ENCODE results near the gene SF3B2.
A peak's percentile ranks its signal among the peaks of the same experiment; 100 is the strongest.

The SF3B2 gene

GRCh38 chr11:66015454-66015881, 36.7 kb upstream of the SF3B2 start:
- TF ChIP-seq ZFP30 (CRISPR knock-in tag; IDR thresholded peaks at IDR 0.05) = no peak
- no peak for TF ChIP-seq POU6F1 (CRISPR knock-in tag; IDR thresholded peaks at IDR 0.05; ENCODE audit: borderline replicate concordance, low read depth)
- TF ChIP-seq BACH2 (CRISPR knock-in tag; IDR thresholded peaks at IDR 0.05; ENCODE audit: borderline replicate concordance) = no peak
- TF ChIP-seq ZNF70 (CRISPR knock-in tag; IDR thresholded peaks at IDR 0.05) = no peak
- no peak for TF ChIP-seq CSRNP3 (CRISPR knock-in tag; IDR thresholded peaks at IDR 0.05)
- no peak for TF ChIP-seq CREB5 (CRISPR knock-in tag; IDR thresholded peaks at IDR 0.05; ENCODE audit: low read depth)
- TF ChIP-seq ZNF8 (CRISPR knock-in tag; IDR thresholded peaks at IDR 0.05) = no peak
- no peak for TF ChIP-seq TSHZ2 (CRISPR knock-in tag; IDR thresholded peaks at IDR 0.05)
- no peak for TF ChIP-seq PPARA (CRISPR knock-in tag; IDR thresholded peaks at IDR 0.05; ENCODE audit: borderline replicate concordance)
- no peak for TF ChIP-seq GLIS3 (CRISPR knock-in tag; IDR thresholded peaks at IDR 0.05)
- no peak for TF ChIP-seq ISL1 (CRISPR knock-in tag; IDR thresholded peaks at IDR 0.05)
- TF ChIP-seq RARB (CRISPR knock-in tag; IDR thresholded peaks at IDR 0.05) = no peak
- ATAC-seq = peak; percentile 73

- ATAC-seq = peak; percentile 3; the same call in 1 of the 3 replicates
- TF ChIP-seq CSDC2 (CRISPR knock-in tag; IDR thresholded peaks at IDR 0.05) (no peak), PATZ1 (CRISPR knock-in tag; IDR thresholded peaks at IDR 0.05; ENCODE audit: borderline replicate concordance) (no peak), TSHZ2 (CRISPR knock-in tag; IDR thresholded peaks at IDR 0.05) (no peak), ZNF8 (CRISPR knock-in tag; IDR thresholded peaks at IDR 0.05) (no peak), ARNTL (CRISPR knock-in tag; IDR thresholded peaks at IDR 0.05; ENCODE audit: borderline replicate concordance, low read depth) (no peak), OSR1 (CRISPR knock-in tag; IDR thresholded peaks at IDR 0.05) (no peak), GLIS3 (CRISPR knock-in tag; IDR thresholded peaks at IDR 0.05) (no peak), ZC3H10 (CRISPR knock-in tag; IDR thresholded peaks at IDR 0.05) (no peak), ZNF565 (CRISPR knock-in tag; conservative IDR thresholded peaks at IDR 0.05; ENCODE audit: low read depth) (no peak), ISL1 (CRISPR knock-in tag; IDR thresholded peaks at IDR 0.05) (no peak), POU6F1 (CRISPR knock-in tag; IDR thresholded peaks at IDR 0.05; ENCODE audit: borderline replicate concordance, low read depth) (no peak), ESRRG (CRISPR knock-in tag; IDR thresholded peaks at IDR 0.05) (no peak), PPARA (CRISPR knock-in tag; IDR thresholded peaks at IDR 0.05; ENCODE audit: borderline replicate concordance) (no peak), TCF4 (CRISPR knock-in tag; IDR thresholded peaks at IDR 0.05; ENCODE audit: borderline replicate concordance) (no peak), CSRNP3 (CRISPR knock-in tag; IDR thresholded peaks at IDR 0.05) (no peak), ZNF70 (CRISPR knock-in tag; IDR thresholded peaks at IDR 0.05) (no peak), RARB (CRISPR knock-in tag; IDR thresholded peaks at IDR 0.05) (no peak), ZFP3 (CRISPR knock-in tag; IDR thresholded peaks at IDR 0.05) (no peak)
Measured at GRCh38 chr11:66015936-66016792, 36.0 kb upstream of the SF3B2 start.
